ENCODE data around the gene ITGA5.
"Not testable (repeated sequence)": the region's sequence is repeated elsewhere in the genome, so short reads cannot be mapped to it uniquely, and the experiment has no call there.

The ITGA5 gene

DNA sequence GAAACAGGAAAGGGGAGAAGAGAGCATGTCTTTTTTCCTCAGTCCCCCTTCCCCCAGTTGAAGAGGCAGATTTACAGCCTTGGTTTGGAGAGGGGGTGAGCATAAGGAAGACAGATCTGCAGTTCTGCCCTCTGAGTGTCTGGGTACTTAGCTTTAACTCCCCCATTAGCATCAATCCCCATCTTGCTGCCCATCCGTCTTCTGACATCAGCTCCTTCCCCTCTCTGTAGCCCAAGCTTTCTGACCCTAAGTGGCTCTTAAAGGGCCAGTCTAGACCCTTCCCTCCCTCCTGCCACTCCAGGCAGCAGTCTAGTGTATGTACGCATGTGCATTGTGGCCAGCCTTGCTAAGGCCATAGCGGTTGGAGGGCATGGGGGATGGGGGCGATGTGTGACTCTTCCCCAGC lies 62.1 kb downstream of the ITGA5 start:
- H3K27ac ChIP-seq (ENCODE audit: low read depth, low read length) = no peak overlapping the region
- H3K9me3 ChIP-seq (ENCODE audit: insufficient read depth, low read length) = no peaks in the 10 kb centered on the region
- H3K36me3 ChIP-seq (ENCODE audit: low read length) = no peaks in the 10 kb centered on the region
- no peak for TF ChIP-seq EZH2phosphoT487 (conservative IDR thresholded peaks at IDR 0.05; ENCODE audit: low read length)
- TF ChIP-seq, protein P1, sequence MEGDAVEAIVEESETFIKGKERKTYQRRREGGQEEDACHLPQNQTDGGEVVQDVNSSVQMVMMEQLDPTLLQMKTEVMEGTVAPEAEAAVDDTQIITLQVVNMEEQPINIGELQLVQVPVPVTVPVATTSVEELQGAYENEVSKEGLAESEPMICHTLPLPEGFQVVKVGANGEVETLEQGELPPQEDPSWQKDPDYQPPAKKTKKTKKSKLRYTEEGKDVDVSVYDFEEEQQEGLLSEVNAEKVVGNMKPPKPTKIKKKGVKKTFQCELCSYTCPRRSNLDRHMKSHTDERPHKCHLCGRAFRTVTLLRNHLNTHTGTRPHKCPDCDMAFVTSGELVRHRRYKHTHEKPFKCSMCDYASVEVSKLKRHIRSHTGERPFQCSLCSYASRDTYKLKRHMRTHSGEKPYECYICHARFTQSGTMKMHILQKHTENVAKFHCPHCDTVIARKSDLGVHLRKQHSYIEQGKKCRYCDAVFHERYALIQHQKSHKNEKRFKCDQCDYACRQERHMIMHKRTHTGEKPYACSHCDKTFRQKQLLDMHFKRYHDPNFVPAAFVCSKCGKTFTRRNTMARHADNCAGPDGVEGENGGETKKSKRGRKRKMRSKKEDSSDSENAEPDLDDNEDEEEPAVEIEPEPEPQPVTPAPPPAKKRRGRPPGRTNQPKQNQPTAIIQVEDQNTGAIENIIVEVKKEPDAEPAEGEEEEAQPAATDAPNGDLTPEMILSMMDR (IDR thresholded peaks at IDR 0.05; ENCODE audit: insufficient read depth, low read length, poor library complexity, severe bottlenecking) = no peak
- no peak overlapping the region for H3K4me2 ChIP-seq (ENCODE audit: low read depth, low read length, poor library complexity, severe bottlenecking)
- H3K4me3 ChIP-seq (ENCODE audit: insufficient read depth, low read length, poor library complexity, severe bottlenecking) = no peak overlapping the region
- no peaks in the 10 kb centered on the region for H3K9me2 ChIP-seq (replicated peaks; ENCODE audit: insufficient read depth, low read length)
- H4K20me1 ChIP-seq (ENCODE audit: low read depth, low read length) = no peaks in the 10 kb centered on the region
- H3K79me2 ChIP-seq (ENCODE audit: insufficient read depth, low read length) = no peaks in the 10 kb centered on the region
- H3K27me3 ChIP-seq (ENCODE audit: low read length) = no peaks in the 10 kb centered on the region
- H3F3A ChIP-seq (ENCODE audit: insufficient read depth) = peaks cover 14% of the 10 kb centered on the region
- H2AFZ ChIP-seq (ENCODE audit: low read depth, low read length, severe bottlenecking) = no peak overlapping the region
- H3K9ac ChIP-seq (ENCODE audit: low read length) = no peak overlapping the region

DNA sequence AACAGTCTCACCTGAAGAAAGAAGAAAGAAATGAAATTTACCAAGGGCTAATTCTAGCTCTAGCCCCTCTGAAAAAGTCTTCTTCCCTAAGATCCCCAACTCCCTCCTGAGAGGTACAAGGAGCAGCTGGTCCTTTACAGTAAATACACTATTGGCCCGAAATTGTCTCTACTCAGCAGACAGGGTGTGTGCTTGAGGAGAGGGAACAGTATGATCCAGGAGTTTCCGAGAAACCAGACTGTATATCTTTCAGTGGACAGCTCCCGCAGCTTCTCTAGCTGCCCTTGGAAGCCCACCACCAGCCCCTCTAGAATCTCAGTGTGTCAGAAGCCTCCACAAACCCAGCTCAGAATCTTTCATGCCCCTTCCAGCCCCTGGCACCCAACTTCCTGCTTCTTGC lies 62.8 kb downstream of the ITGA5 start:
- H3F3A ChIP-seq (ENCODE audit: insufficient read depth) = peaks cover 14% of the 10 kb centered on the region
- H3K79me2 ChIP-seq (ENCODE audit: insufficient read depth, low read length) = no peaks in the 10 kb centered on the region
- no peak overlapping the region for H3K4me2 ChIP-seq (ENCODE audit: low read depth, low read length, poor library complexity, severe bottlenecking)
- no peak overlapping the region for H3K27ac ChIP-seq (ENCODE audit: low read depth, low read length)
- H3K27me3 ChIP-seq (ENCODE audit: low read length) = no peaks in the 10 kb centered on the region
- no peak overlapping the region for H3K4me3 ChIP-seq (ENCODE audit: insufficient read depth, low read length, poor library complexity, severe bottlenecking)
- H3K9me2 ChIP-seq (replicated peaks; ENCODE audit: insufficient read depth, low read length) = no peaks in the 10 kb centered on the region
- H3K9me3 ChIP-seq (ENCODE audit: insufficient read depth, low read length) = no peaks in the 10 kb centered on the region
- no peaks in the 10 kb centered on the region for H4K20me1 ChIP-seq (ENCODE audit: low read depth, low read length)
- H2AFZ ChIP-seq (ENCODE audit: low read depth, low read length, severe bottlenecking) = no peak overlapping the region
- H3K36me3 ChIP-seq (ENCODE audit: low read length) = no peaks in the 10 kb centered on the region
- no peak for TF ChIP-seq EZH2phosphoT487 (conservative IDR thresholded peaks at IDR 0.05; ENCODE audit: low read length)
- TF ChIP-seq, protein P1 (IDR thresholded peaks at IDR 0.05; ENCODE audit: insufficient read depth, low read length, poor library complexity, severe bottlenecking) = no peak
- no peak overlapping the region for H3K9ac ChIP-seq (ENCODE audit: low read length)

DNA sequence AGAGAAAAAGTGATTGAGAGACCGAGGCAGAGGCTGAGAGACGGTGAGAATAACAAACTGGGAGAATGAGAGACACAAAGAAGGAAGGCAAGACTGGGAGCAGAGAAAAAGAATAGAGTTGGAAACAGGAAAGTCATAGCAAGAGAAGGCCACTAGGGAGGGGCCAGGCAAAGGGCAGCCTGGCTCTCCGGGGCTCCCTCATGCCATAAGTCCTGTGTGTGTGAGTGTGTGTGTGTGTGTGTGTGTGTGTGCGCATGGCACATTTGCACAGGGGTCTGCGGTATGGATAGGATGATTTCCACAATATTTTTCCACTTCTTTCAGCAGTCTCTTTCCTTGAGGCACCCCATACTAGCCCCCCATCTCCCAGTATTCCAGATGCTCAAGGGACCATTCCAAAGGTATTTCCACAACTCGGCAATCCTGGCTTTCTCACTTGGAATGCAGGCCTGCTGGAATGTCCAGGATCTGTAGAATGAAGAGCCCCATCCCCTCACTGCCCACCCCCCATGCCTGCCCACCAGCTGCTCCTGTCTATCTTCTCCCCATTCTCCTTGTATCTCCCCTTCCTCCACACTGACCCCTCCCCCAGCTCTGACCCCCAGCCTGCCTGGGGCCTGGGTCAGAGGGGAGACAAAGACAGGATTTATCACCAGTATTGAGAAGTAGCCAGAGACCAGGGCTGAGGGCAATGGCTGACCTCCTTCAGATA lies 63.8 kb downstream of the ITGA5 start:
- Histone ChIP-seq H3K4me3 (ENCODE audit: insufficient read depth, low read length, poor library complexity, severe bottlenecking) (no peak overlapping the region), H4K20me1 (ENCODE audit: low read depth, low read length) (no peaks in the 10 kb centered on the region), H3K79me2 (ENCODE audit: insufficient read depth, low read length) (no peaks in the 10 kb centered on the region), H2AFZ (ENCODE audit: low read depth, low read length, severe bottlenecking) (no peak overlapping the region), H3K27me3 (ENCODE audit: low read length) (no peaks in the 10 kb centered on the region), H3K9me2 (replicated peaks; ENCODE audit: insufficient read depth, low read length) (no peaks in the 10 kb centered on the region), H3K9ac (ENCODE audit: low read length) (no peak overlapping the region), H3K4me2 (ENCODE audit: low read depth, low read length, poor library complexity, severe bottlenecking) (no peak overlapping the region), H3K36me3 (ENCODE audit: low read length) (no peaks in the 10 kb centered on the region), H3K9me3 (ENCODE audit: insufficient read depth, low read length) (no peaks in the 10 kb centered on the region), H3K27ac (ENCODE audit: low read depth, low read length) (no peak overlapping the region), H3F3A (ENCODE audit: insufficient read depth) (peaks cover 9% of the 10 kb centered on the region)
- TF ChIP-seq, protein P1 (IDR thresholded peaks at IDR 0.05; ENCODE audit: insufficient read depth, low read length, poor library complexity, severe bottlenecking) = no peak
- TF ChIP-seq EZH2phosphoT487 (conservative IDR thresholded peaks at IDR 0.05; ENCODE audit: low read length) = no peak

DNA sequence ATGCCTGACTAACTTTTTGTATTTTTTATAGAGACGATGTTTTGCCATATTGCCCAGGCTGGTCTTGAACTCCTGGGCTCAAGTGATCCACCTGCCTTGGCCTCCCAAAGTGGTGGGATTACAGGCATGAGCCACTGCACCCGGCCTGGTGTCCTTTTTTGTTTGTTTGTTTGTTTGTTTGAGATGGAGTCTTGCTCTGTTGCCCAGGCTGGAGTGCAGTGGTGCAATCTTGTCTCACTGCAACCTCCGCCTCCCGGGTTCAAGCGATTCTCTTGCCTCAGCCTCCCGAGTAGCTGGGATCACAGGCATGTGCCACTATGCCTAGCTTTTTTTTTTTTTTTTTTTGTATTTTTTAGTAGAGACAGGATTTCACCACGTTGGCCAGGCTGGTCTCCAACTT lies 64.8 kb downstream of the ITGA5 start:
- H3K9me2 ChIP-seq (replicated peaks; ENCODE audit: insufficient read depth, low read length); H3K27ac ChIP-seq (ENCODE audit: low read depth, low read length); H3K9me3 ChIP-seq (ENCODE audit: insufficient read depth, low read length); H3F3A ChIP-seq (ENCODE audit: insufficient read depth); H3K4me3 ChIP-seq (ENCODE audit: insufficient read depth, low read length, poor library complexity, severe bottlenecking); H4K20me1 ChIP-seq (ENCODE audit: low read depth, low read length); H3K4me2 ChIP-seq (ENCODE audit: low read depth, low read length, poor library complexity, severe bottlenecking); H2AFZ ChIP-seq (ENCODE audit: low read depth, low read length, severe bottlenecking); H3K9ac ChIP-seq (ENCODE audit: low read length); H3K36me3 ChIP-seq (ENCODE audit: low read length); H3K79me2 ChIP-seq (ENCODE audit: insufficient read depth, low read length); H3K27me3 ChIP-seq (ENCODE audit: low read length): not testable (repeated sequence)
